Measurements from ENCODE around the gene GREM1. TPM values are rescaled to one million over a fixed set of nuclear protein-coding genes. Genes with fewer than 3 reads are reported as not detected.

GREM1 gene
- total and polyA plus RNA-seq, 9 of the 15 experiments (the other 6 are each of a cell fraction or from before 2014, with no cell fraction given) = 0.01 to 0.20 (median 0.06) TPM; not detected in 6

- CTCF ChIA-PET (ENCODE audit: low intra/inter-chr PET ratio) = no interaction called here
- no peak for FAIRE-seq
- peak; percentile 93 for ATAC-seq
- intact Hi-C loops (cut with micrococcal nuclease) (no loop called here), in situ Hi-C loops (cut with MboI) (no loop called here)
- Histone ChIP-seq H3K9me3 (replicated peaks; ENCODE audit: control insufficient read depth, insufficient read depth, low read depth, low read length) (no peaks in the 10 kb centered on the region), H2AFZ (ENCODE audit: low read depth, low read length) (peak overlapping the region; percentile 54; the same call in 1 of the 2 replicates), H3K9me1 (ENCODE audit: control insufficient read depth, insufficient read depth, low read length) (no peaks in the 10 kb centered on the region), H3K36me3 (ENCODE audit: control insufficient read depth, insufficient read depth, low read length) (no peaks in the 10 kb centered on the region), H3K9ac (ENCODE audit: insufficient read depth in 1 of 2, low read depth in 2 of 2, low read length in 2 of 2) (no peak overlapping the region), H3K27me3 (ENCODE audit: control insufficient read depth in 2 of 2, insufficient read depth in 2 of 2, low read length in 2 of 2) (no peaks in the 10 kb centered on the region), H3K4me1 (replicated peaks in 1 of 2; ENCODE audit: control insufficient read depth in 2 of 2, insufficient read depth in 2 of 2, low read length in 2 of 2) (peaks cover 5 to 6% of the 10 kb centered on the region in 2 experiments; a peak in 3 of 5 replicates), H4K20me1 (replicated peaks; ENCODE audit: control insufficient read depth, insufficient read depth, low read length) (no peaks in the 10 kb centered on the region), H3K4me2 (ENCODE audit: insufficient read depth, low read length) (peak overlapping the region; percentile 3; the same call in 1 of the 2 replicates), H3K27ac (ENCODE audit: extremely low read depth, low read depth, low read length) (no peak overlapping the region), H3K4me3 (no peak overlapping the region), H3K79me2 (ENCODE audit: control insufficient read depth, insufficient read depth, low read length) (no peaks in the 10 kb centered on the region)
- WGBS (ENCODE audit: insufficient coverage, low coverage, missing lambda C conversion rate) = 10% methylated on average over 23 of the region's 27 CpGs
- no TSS peak for BruUV-seq (replicated peaks)
- peak; percentile 70 to 77 (median 74) for DNase-seq (ENCODE audit: extremely low read depth in 1 of 4, low spot score in 3 of 4)
- POLR2A ChIA-PET = interaction anchor here (1.1 kb wide), 1 partner anchor 8 kb away, joined by 4 read pairs; no protein-coding TSS in a partner anchor
- TF ChIP-seq, protein P1, sequence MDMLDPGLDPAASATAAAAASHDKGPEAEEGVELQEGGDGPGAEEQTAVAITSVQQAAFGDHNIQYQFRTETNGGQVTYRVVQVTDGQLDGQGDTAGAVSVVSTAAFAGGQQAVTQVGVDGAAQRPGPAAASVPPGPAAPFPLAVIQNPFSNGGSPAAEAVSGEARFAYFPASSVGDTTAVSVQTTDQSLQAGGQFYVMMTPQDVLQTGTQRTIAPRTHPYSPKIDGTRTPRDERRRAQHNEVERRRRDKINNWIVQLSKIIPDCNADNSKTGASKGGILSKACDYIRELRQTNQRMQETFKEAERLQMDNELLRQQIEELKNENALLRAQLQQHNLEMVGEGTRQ (CRISPR knock-in tag; IDR thresholded peaks at IDR 0.05) = 0 out of 2 replicates have a peak, but pooled peaks have one; percentile 7
- TF ChIP-seq ATF3 (IDR thresholded peaks at IDR 0.05) (0 out of 2 replicates have a peak, but pooled peaks have one; percentile 15), ATF3 (CRISPR knock-in tag; conservative IDR thresholded peaks at IDR 0.05) (no peak), ZNF165 (CRISPR knock-in tag; IDR thresholded peaks at IDR 0.05; ENCODE audit: borderline replicate concordance) (no peak), NRF1 (conservative IDR thresholded peaks at IDR 0.05 in 1 of 2, IDR thresholded peaks at IDR 0.05 in 1 of 2) (0 out of 4 replicates have a peak, but pooled peaks of 1 of the 2 experiments have one; percentile 21)
- TF ChIP-seq, protein P2, sequence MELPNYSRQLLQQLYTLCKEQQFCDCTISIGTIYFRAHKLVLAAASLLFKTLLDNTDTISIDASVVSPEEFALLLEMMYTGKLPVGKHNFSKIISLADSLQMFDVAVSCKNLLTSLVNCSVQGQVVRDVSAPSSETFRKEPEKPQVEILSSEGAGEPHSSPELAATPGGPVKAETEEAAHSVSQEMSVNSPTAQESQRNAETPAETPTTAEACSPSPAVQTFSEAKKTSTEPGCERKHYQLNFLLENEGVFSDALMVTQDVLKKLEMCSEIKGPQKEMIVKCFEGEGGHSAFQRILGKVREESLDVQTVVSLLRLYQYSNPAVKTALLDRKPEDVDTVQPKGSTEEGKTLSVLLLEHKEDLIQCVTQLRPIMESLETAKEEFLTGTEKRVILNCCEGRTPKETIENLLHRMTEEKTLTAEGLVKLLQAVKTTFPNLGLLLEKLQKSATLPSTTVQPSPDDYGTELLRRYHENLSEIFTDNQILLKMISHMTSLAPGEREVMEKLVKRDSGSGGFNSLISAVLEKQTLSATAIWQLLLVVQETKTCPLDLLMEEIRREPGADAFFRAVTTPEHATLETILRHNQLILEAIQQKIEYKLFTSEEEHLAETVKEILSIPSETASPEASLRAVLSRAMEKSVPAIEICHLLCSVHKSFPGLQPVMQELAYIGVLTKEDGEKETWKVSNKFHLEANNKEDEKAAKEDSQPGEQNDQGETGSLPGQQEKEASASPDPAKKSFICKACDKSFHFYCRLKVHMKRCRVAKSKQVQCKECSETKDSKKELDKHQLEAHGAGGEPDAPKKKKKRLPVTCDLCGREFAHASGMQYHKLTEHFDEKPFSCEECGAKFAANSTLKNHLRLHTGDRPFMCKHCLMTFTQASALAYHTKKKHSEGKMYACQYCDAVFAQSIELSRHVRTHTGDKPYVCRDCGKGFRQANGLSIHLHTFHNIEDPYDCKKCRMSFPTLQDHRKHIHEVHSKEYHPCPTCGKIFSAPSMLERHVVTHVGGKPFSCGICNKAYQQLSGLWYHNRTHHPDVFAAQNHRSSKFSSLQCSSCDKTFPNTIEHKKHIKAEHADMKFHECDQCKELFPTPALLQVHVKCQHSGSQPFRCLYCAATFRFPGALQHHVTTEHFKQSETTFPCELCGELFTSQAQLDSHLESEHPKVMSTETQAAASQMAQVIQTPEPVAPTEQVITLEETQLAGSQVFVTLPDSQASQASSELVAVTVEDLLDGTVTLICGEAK (IDR thresholded peaks at IDR 0.05) = 0 out of 2 replicates have a peak, but pooled peaks have one; percentile 20
- TF ChIP-seq, protein P2 (CRISPR knock-in tag; IDR thresholded peaks at IDR 0.05) = no peak
These were observed 13.2 kb downstream of the GREM1 start for GRCh38 chr15:32730677-32731654.

All from K562 (cell line).